Measurements from ENCODE around the gene APBB2. TPM values are rescaled to one million over a fixed set of nuclear protein-coding genes. Genes with fewer than 3 reads are reported as not detected.

The APBB2 gene
- total RNA-seq, 4 donors from 2014 or later = 42.4 to 95.8 (median 51.3) TPM

- Histone ChIP-seq H3K27me3 (no peaks in the 10 kb centered on the region), H3K9me3 (no peaks in the 10 kb centered on the region), H3K36me3 (no peaks in the 10 kb centered on the region), H3K4me1 (peaks cover 45% of the 10 kb centered on the region), H3K4me3 (no peak overlapping the region), H3K27ac (no peak overlapping the region)
- 59% methylated on average over 3 of the region's 3 CpGs for WGBS
- DNase-seq (ENCODE audit: low spot score in 2 of 2) = no peak
- TF ChIP-seq POLR2A (IDR thresholded peaks at IDR 0.05) (no peak), POLR2AphosphoS5 (IDR thresholded peaks at IDR 0.05) (no peak), EP300 (IDR thresholded peaks at IDR 0.05) (no peak), CTCF (IDR thresholded peaks at IDR 0.05) (no peak)
These were observed 80.8 kb downstream of the APBB2 start for GRCh38 chr4:41133454-41134018.

GRCh38 chr4:41132055-41132683, 82.2 kb downstream of the APBB2 start:
- TF ChIP-seq CTCF (IDR thresholded peaks at IDR 0.05) = no peak
- TF ChIP-seq POLR2AphosphoS5 (IDR thresholded peaks at IDR 0.05) = no peak
- TF ChIP-seq POLR2A (IDR thresholded peaks at IDR 0.05) = no peak
- no peaks in the 10 kb centered on the region for H3K36me3 ChIP-seq
- no peak for DNase-seq (ENCODE audit: low spot score in 2 of 2)
- no peak overlapping the region for H3K27ac ChIP-seq
- H3K27me3 ChIP-seq = no peaks in the 10 kb centered on the region
- no peaks in the 10 kb centered on the region for H3K9me3 ChIP-seq
- 54% methylated on average over 2 of the region's 2 CpGs for WGBS
- no peak overlapping the region for H3K4me3 ChIP-seq
- H3K4me1 ChIP-seq = peaks cover 45% of the 10 kb centered on the region

GRCh38 chr4:41129936-41130440, 84.4 kb downstream of the APBB2 start:
- H3K4me3 ChIP-seq = no peak overlapping the region
- H3K4me1 ChIP-seq = peaks cover 37% of the 10 kb centered on the region
- no peak for DNase-seq (ENCODE audit: low spot score in 2 of 2)
- H3K27ac ChIP-seq = no peak overlapping the region
- TF ChIP-seq CTCF (IDR thresholded peaks at IDR 0.05) = no peak
- TF ChIP-seq EP300 (IDR thresholded peaks at IDR 0.05) = no peak
- no peak for TF ChIP-seq POLR2A (IDR thresholded peaks at IDR 0.05)
- no peak for TF ChIP-seq POLR2AphosphoS5 (IDR thresholded peaks at IDR 0.05)
- no peaks in the 10 kb centered on the region for H3K9me3 ChIP-seq
- WGBS = 86% methylated on average over 6 of the region's 6 CpGs
- no peaks in the 10 kb centered on the region for H3K36me3 ChIP-seq
- no peaks in the 10 kb centered on the region for H3K27me3 ChIP-seq

- Histone ChIP-seq H3K9me3 (no peaks in the 10 kb centered on the region), H3K4me1 (peaks cover 35% of the 10 kb centered on the region), H3K27me3 (no peaks in the 10 kb centered on the region), H3K27ac (no peak overlapping the region), H3K4me3 (no peak overlapping the region), H3K36me3 (no peaks in the 10 kb centered on the region)
- TF ChIP-seq EP300 (IDR thresholded peaks at IDR 0.05) (no peak), CTCF (IDR thresholded peaks at IDR 0.05) (no peak), POLR2A (IDR thresholded peaks at IDR 0.05) (no peak), POLR2AphosphoS5 (IDR thresholded peaks at IDR 0.05) (no peak)
- WGBS = 75% methylated on average over 1 of the region's 1 CpG
- no peak for DNase-seq (ENCODE audit: low spot score in 2 of 2)
These were observed 85.1 kb downstream of the APBB2 start for GRCh38 chr4:41129128-41129754.
